Ovary (tissue), 3 donors: ENCODE measurements around the gene HSD17B11.

ENCODE experiments used
- CTCF ChIP-seq, 3 donors: fragments of 450-650 bp in 2 of 3; fragments of 200-600 bp in 1 of 3; IDR thresholded peaks; one replicate each; pipeline versions ENCODE4 v1.5.1 to v1.8.0; 2016 to 2022; ENCODE audit warnings: antibody characterized with exemption in 3 of 3, mild to moderate bottlenecking in 1 of 3
- EP300 ChIP-seq: sonication (generic); formaldehyde crosslinking; IDR thresholded peaks from one replicate; pipeline ENCODE4 v1.6.1; 2017; ENCODE audit warnings: antibody characterized with exemption
- POLR2A ChIP-seq: fragments of 450-650 bp; IDR thresholded peaks from one replicate; pipeline ENCODE4 v1.6.1; 2017; ENCODE audit warnings: antibody characterized with exemption, mild to moderate bottlenecking, moderate library complexity
- donor health status: DM: no; HTN: no; CAD: no.

GRCh38 chr4:87339440-87339839 is 51.5 kb downstream of the HSD17B11 start:
- TF ChIP-seq CTCF (IDR thresholded peaks at IDR 0.05) (no peak), POLR2A (no peak), EP300 (no peak)
